ENCODE measurements around the gene MRGPRX4.

GRCh38 chr11:18140145-18140544 is 32.5 kb upstream of the MRGPRX4 start:
- TF ChIP-seq ELF4 (IDR thresholded peaks at IDR 0.05) (no peak), ZNF384 (IDR thresholded peaks at IDR 0.05) (no peak), NFRKB (IDR thresholded peaks at IDR 0.05) (no peak), FOXM1 (IDR thresholded peaks at IDR 0.05; ENCODE audit: borderline replicate concordance) (no peak), TARDBP (IDR thresholded peaks at IDR 0.05) (no peak), SUZ12 (IDR thresholded peaks at IDR 0.05) (no peak), L3MBTL2 (conservative IDR thresholded peaks at IDR 0.05) (no peak), HDGF (IDR thresholded peaks at IDR 0.05; ENCODE audit: borderline replicate concordance) (no peak), FOXK2 (IDR thresholded peaks at IDR 0.05) (no peak), SP1 (IDR thresholded peaks at IDR 0.05) (no peak), PKNOX1 (IDR thresholded peaks at IDR 0.05) (no peak), CTBP1 (IDR thresholded peaks at IDR 0.05; ENCODE audit: borderline replicate concordance) (no peak), FOXA1 (IDR thresholded peaks at IDR 0.05) (no peak)
